Testis (tissue), 2 donors: ENCODE measurements around the gene MAST4.

Source experiments
- CTCF ChIP-seq, 3 experiments: fragments of 450-650 bp in 2 of 3; fragments of 200-600 bp in 1 of 3; sonication (generic) in 1 of 3; IDR thresholded peaks; one replicate each; pipeline ENCODE4 v1.5.1; 2016 to 2019; ENCODE audit warnings: antibody characterized with exemption in 3 of 3, mild to moderate bottlenecking in 2 of 3, moderate library complexity in 1 of 3
- POLR2A ChIP-seq: fragments of 450-650 bp; IDR thresholded peaks from one replicate; pipeline ENCODE4 v1.6.1; 2017; ENCODE audit warnings: antibody characterized with exemption, mild to moderate bottlenecking, moderate library complexity

GRCh38 chr5:66881480-66882161 lies 285.4 kb downstream of the MAST4 start:
- TF ChIP-seq CTCF (IDR thresholded peaks at IDR 0.05) (no peak), POLR2A (no peak)
